ENCODE measurements around the gene HAPLN3. TPM values are rescaled to one million over a fixed set of nuclear protein-coding genes. Genes with fewer than 3 reads are reported as not detected.

Gene HAPLN3
- total and polyA plus RNA-seq, 4 donors, result 12.6 to 20.3 (median 18.4) TPM

- no peaks in the 10 kb centered on the region for H3K27me3 ChIP-seq (ENCODE audit: control insufficient read depth, insufficient read depth, low read length)
- H3K36me3 ChIP-seq (ENCODE audit: control insufficient read depth, insufficient read depth, low read length), result peaks cover 3% of the 10 kb centered on the region
- no peaks in the 10 kb centered on the region for H3K9me3 ChIP-seq (ENCODE audit: control insufficient read depth, insufficient read depth, low read length)
- no peaks in the 10 kb centered on the region for H3K4me1 ChIP-seq (ENCODE audit: control insufficient read depth, insufficient read depth, low read length)
- no peak overlapping the region for H3K4me3 ChIP-seq (ENCODE audit: low read depth, low read length)
- DNase-seq (ENCODE audit: low read depth in 4 of 6, low spot score in 6 of 6), result no peak
- H3K27ac ChIP-seq (ENCODE audit: low read depth, low read length), result no peak overlapping the region
Observed at GRCh38 chr15:88852476-88852875, 42.9 kb downstream of the HAPLN3 start.

- 73% methylated on average over 21 of the region's 22 CpGs for WGBS (ENCODE audit: insufficient coverage)
- Histone ChIP-seq H3K4me3 (ENCODE audit: low read depth, low read length) (no peak overlapping the region), H3K27me3 (ENCODE audit: control insufficient read depth, insufficient read depth, low read length) (no peaks in the 10 kb centered on the region), H3K4me1 (ENCODE audit: control insufficient read depth, insufficient read depth, low read length) (no peaks in the 10 kb centered on the region), H3K36me3 (ENCODE audit: control insufficient read depth, insufficient read depth, low read length) (peaks cover 12% of the 10 kb centered on the region), H3K27ac (ENCODE audit: low read depth, low read length) (no peak overlapping the region), H3K9me3 (ENCODE audit: control insufficient read depth, insufficient read depth, low read length) (no peaks in the 10 kb centered on the region)
- DNase-seq (ENCODE audit: low read depth in 4 of 6, low spot score in 6 of 6), result peak in 1 of 6 donors; percentile 12
Observed at GRCh38 chr15:88849376-88850072, 45.8 kb downstream of the HAPLN3 start.

DNA sequence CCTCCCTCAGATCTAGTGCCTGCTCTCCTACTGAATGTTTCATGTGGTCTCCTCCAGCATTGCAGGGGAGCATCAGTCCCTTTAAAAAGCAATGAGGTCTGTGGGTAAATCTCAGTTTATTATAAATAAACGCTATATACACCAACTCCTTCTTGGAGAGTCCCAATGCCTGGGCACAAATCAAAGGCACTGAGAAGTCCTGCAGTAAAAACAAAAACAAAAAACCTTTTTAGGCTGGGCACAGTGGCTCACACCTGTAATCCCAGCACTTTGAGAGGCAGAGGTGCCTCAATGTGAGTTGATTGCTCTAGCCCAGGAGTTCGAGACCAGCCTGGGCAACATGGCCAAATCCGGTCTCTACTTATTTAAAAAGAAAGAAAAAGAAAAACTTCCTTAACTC, 47.1 kb downstream of the HAPLN3 start:
- no peaks in the 10 kb centered on the region for H3K4me1 ChIP-seq (ENCODE audit: control insufficient read depth, insufficient read depth, low read length)
- no peak overlapping the region for H3K4me3 ChIP-seq (ENCODE audit: low read depth, low read length)
- H3K27me3 ChIP-seq (ENCODE audit: control insufficient read depth, insufficient read depth, low read length), result no peaks in the 10 kb centered on the region
- DNase-seq (ENCODE audit: low read depth in 4 of 6, low spot score in 6 of 6), result no peak
- H3K36me3 ChIP-seq (ENCODE audit: control insufficient read depth, insufficient read depth, low read length), result peaks cover 15% of the 10 kb centered on the region
- H3K27ac ChIP-seq (ENCODE audit: low read depth, low read length), result no peak overlapping the region
- WGBS (ENCODE audit: insufficient coverage), result 83% methylated on average over 1 of the region's 3 CpGs
- no peaks in the 10 kb centered on the region for H3K9me3 ChIP-seq (ENCODE audit: control insufficient read depth, insufficient read depth, low read length)

GRCh38 chr15:88847144-88847543, 48.2 kb downstream of the HAPLN3 start:
- Histone ChIP-seq H3K9me3 (ENCODE audit: control insufficient read depth, insufficient read depth, low read length) (no peaks in the 10 kb centered on the region), H3K36me3 (ENCODE audit: control insufficient read depth, insufficient read depth, low read length) (peaks cover 16% of the 10 kb centered on the region), H3K27me3 (ENCODE audit: control insufficient read depth, insufficient read depth, low read length) (no peaks in the 10 kb centered on the region), H3K4me3 (ENCODE audit: low read depth, low read length) (no peak overlapping the region), H3K4me1 (ENCODE audit: control insufficient read depth, insufficient read depth, low read length) (no peaks in the 10 kb centered on the region), H3K27ac (ENCODE audit: low read depth, low read length) (no peak overlapping the region)
- DNase-seq (ENCODE audit: low read depth in 4 of 6, low spot score in 6 of 6), result no peak
- WGBS (ENCODE audit: insufficient coverage), result 86% methylated on average over 18 of the region's 20 CpGs

- no peak for DNase-seq (ENCODE audit: low read depth in 4 of 6, low spot score in 6 of 6)
- Histone ChIP-seq H3K4me1 (ENCODE audit: control insufficient read depth, insufficient read depth, low read length) (no peaks in the 10 kb centered on the region), H3K4me3 (ENCODE audit: low read depth, low read length) (no peak overlapping the region), H3K36me3 (ENCODE audit: control insufficient read depth, insufficient read depth, low read length) (peaks cover 19% of the 10 kb centered on the region), H3K9me3 (ENCODE audit: control insufficient read depth, insufficient read depth, low read length) (no peaks in the 10 kb centered on the region), H3K27ac (ENCODE audit: low read depth, low read length) (no peak overlapping the region), H3K27me3 (ENCODE audit: control insufficient read depth, insufficient read depth, low read length) (no peaks in the 10 kb centered on the region)
- WGBS (ENCODE audit: insufficient coverage), result 93% methylated on average over 15 of the region's 15 CpGs
Observed at GRCh38 chr15:88845616-88846015, 49.7 kb downstream of the HAPLN3 start.

DNA sequence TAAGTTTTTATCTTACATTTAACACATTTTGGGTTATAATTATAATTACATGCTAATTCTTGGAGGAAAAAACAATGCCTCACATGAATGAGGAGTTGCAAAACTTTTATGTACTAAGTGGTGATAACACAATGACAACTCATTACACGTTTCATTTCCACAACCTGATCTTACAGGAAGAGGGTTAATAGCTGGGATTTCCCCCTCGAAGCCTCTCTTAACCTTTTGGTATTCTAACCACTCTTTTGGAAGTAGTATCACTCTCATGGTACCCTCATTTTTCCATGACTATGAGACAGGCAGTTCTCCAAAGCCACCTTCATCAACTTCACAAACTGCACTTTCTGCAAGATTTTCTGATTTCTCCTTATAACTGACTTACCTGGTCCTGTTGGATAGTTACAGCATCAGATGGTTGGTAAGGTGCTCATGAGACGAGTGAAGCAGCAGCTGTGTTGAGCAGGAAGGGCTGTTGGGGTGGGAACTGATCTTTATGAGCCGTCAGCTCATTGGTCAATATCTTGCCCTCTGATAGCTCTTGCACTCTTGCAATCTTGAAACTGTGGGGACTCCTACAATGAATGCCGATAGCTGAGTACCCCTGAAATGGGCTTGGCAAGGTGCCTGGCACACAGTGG, 50.5 kb downstream of the HAPLN3 start:
- H3K4me1 ChIP-seq (ENCODE audit: control insufficient read depth, insufficient read depth, low read length), result no peaks in the 10 kb centered on the region
- H3K36me3 ChIP-seq (ENCODE audit: control insufficient read depth, insufficient read depth, low read length), result peaks cover 19% of the 10 kb centered on the region
- no peaks in the 10 kb centered on the region for H3K27me3 ChIP-seq (ENCODE audit: control insufficient read depth, insufficient read depth, low read length)
- DNase-seq (ENCODE audit: low read depth in 4 of 6, low spot score in 6 of 6), result no peak
- H3K4me3 ChIP-seq (ENCODE audit: low read depth, low read length), result no peak overlapping the region
- H3K27ac ChIP-seq (ENCODE audit: low read depth, low read length), result no peak overlapping the region
- 77% methylated on average over 5 of the region's 5 CpGs for WGBS (ENCODE audit: insufficient coverage)
- H3K9me3 ChIP-seq (ENCODE audit: control insufficient read depth, insufficient read depth, low read length), result no peaks in the 10 kb centered on the region

DNA sequence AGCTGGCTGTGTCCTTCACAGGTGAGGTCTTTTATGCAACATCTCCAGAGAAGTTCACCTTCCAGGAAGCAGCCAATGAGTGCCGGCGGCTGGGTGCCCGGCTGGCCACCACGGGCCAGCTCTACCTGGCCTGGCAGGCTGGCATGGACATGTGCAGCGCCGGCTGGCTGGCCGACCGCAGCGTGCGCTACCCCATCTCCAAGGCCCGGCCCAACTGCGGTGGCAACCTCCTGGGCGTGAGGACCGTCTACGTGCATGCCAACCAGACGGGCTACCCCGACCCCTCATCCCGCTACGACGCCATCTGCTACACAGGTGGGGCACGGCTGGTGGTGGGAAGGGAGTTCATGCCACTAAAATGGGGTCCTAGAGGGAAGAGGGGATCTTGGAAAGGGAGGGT, 52.0 kb downstream of the HAPLN3 start:
- Histone ChIP-seq H3K27ac (ENCODE audit: low read depth, low read length) (no peak overlapping the region), H3K9me3 (ENCODE audit: control insufficient read depth, insufficient read depth, low read length) (no peaks in the 10 kb centered on the region), H3K4me1 (ENCODE audit: control insufficient read depth, insufficient read depth, low read length) (no peaks in the 10 kb centered on the region), H3K36me3 (ENCODE audit: control insufficient read depth, insufficient read depth, low read length) (peaks cover 20% of the 10 kb centered on the region), H3K27me3 (ENCODE audit: control insufficient read depth, insufficient read depth, low read length) (no peaks in the 10 kb centered on the region), H3K4me3 (ENCODE audit: low read depth, low read length) (no peak overlapping the region)
- 93% methylated on average over 21 of the region's 21 CpGs for WGBS (ENCODE audit: insufficient coverage)
- DNase-seq (ENCODE audit: low read depth in 4 of 6, low spot score in 6 of 6), result no peak

GRCh38 chr15:88842156-88842555, 53.2 kb downstream of the HAPLN3 start:
- Histone ChIP-seq H3K4me3 (ENCODE audit: low read depth, low read length) (no peak overlapping the region), H3K27ac (ENCODE audit: low read depth, low read length) (no peak overlapping the region), H3K36me3 (ENCODE audit: control insufficient read depth, insufficient read depth, low read length) (peaks cover 17% of the 10 kb centered on the region), H3K27me3 (ENCODE audit: control insufficient read depth, insufficient read depth, low read length) (no peaks in the 10 kb centered on the region), H3K4me1 (ENCODE audit: control insufficient read depth, insufficient read depth, low read length) (peaks cover 5% of the 10 kb centered on the region), H3K9me3 (ENCODE audit: control insufficient read depth, insufficient read depth, low read length) (no peaks in the 10 kb centered on the region)
- WGBS (ENCODE audit: insufficient coverage), result 100% methylated on average over 2 of the region's 4 CpGs
- DNase-seq (ENCODE audit: low read depth in 4 of 6, low spot score in 6 of 6), result no peak

- no CpG with 5 or more reads among the region's 1 CpG for WGBS (ENCODE audit: insufficient coverage)
- DNase-seq (ENCODE audit: low read depth in 4 of 6, low spot score in 6 of 6), result no peak
- Histone ChIP-seq H3K27me3 (ENCODE audit: control insufficient read depth, insufficient read depth, low read length) (no peaks in the 10 kb centered on the region), H3K9me3 (ENCODE audit: control insufficient read depth, insufficient read depth, low read length) (no peaks in the 10 kb centered on the region), H3K4me3 (ENCODE audit: low read depth, low read length) (no peak overlapping the region), H3K36me3 (ENCODE audit: control insufficient read depth, insufficient read depth, low read length) (peaks cover 14% of the 10 kb centered on the region), H3K27ac (ENCODE audit: low read depth, low read length) (no peak overlapping the region), H3K4me1 (ENCODE audit: control insufficient read depth, insufficient read depth, low read length) (peaks cover 12% of the 10 kb centered on the region)
Observed at GRCh38 chr15:88841236-88841635, 54.1 kb downstream of the HAPLN3 start.

GRCh38 chr15:88839961-88840360, 55.4 kb downstream of the HAPLN3 start:
- H3K27ac ChIP-seq (ENCODE audit: low read depth, low read length), result no peak overlapping the region
- DNase-seq (ENCODE audit: low read depth in 4 of 6, low spot score in 6 of 6), result no peak
- H3K27me3 ChIP-seq (ENCODE audit: control insufficient read depth, insufficient read depth, low read length), result no peaks in the 10 kb centered on the region
- peaks cover 12% of the 10 kb centered on the region for H3K4me1 ChIP-seq (ENCODE audit: control insufficient read depth, insufficient read depth, low read length)
- no peaks in the 10 kb centered on the region for H3K9me3 ChIP-seq (ENCODE audit: control insufficient read depth, insufficient read depth, low read length)
- 93% methylated on average over 16 of the region's 16 CpGs for WGBS (ENCODE audit: insufficient coverage)
- peaks cover 11% of the 10 kb centered on the region for H3K36me3 ChIP-seq (ENCODE audit: control insufficient read depth, insufficient read depth, low read length)
- H3K4me3 ChIP-seq (ENCODE audit: low read depth, low read length), result no peak overlapping the region
